T1000 (cell line): ENCODE results near the gene SHKBP1.

Source experiments
- DNase-seq: peaks from one replicate; lab custom pipeline; 2025; ENCODE audit warnings: mixed read lengths; lab: John Stamatoyannopoulos, UW

SHKBP1 gene

DNA sequence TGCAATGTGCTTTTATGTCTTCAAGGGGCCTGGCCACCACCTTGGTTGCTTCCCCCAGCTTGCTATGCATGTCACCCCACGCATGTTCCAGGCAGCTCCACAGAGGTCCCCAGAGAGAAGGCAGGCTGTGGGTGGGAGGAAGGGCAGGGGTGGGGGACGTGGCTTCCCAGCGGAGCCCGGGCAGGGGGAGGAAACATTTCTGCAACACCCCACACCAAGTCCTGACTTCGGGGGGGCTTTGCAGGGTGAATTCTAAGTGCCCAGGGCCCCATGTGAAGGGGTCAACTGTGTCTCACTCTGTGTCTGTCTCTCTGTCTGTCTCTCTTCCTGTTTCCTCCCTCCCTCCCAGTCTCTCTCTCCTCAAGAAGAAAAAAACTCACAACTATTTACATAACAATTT is 64.1 kb downstream of the SHKBP1 start:
- no peak for DNase-seq
